HG02884 (cell line): Measurements from ENCODE around the gene ERG.

ENCODE experiments used
- ATAC-seq: cut with Tn5 transposase; IDR thresholded peaks from one replicate; pipeline ENCODE4 v1.9.1; 2021; ENCODE audit warnings: mild to moderate bottlenecking, moderate library complexity; ENCODE audit not compliant: unreplicated experiment

Gene ERG

GRCh38 chr21:38361324-38361723 lies 137.0 kb downstream of the ERG start:
- no peak for ATAC-seq

- ATAC-seq, result no peak
Measured at GRCh38 chr21:38359835-38360234, 138.4 kb downstream of the ERG start.

GRCh38 chr21:38359090-38359489 lies 139.2 kb downstream of the ERG start:
- ATAC-seq, result no peak

- no peak for ATAC-seq
Measured at GRCh38 chr21:38358666-38359065, 139.6 kb downstream of the ERG start.

GRCh38 chr21:38358098-38358497 lies 140.2 kb downstream of the ERG start:
- no peak for ATAC-seq

GRCh38 chr21:38356883-38357625 lies 141.2 kb downstream of the ERG start:
- no peak for ATAC-seq

- ATAC-seq, result no peak
Measured at GRCh38 chr21:38355992-38356781, 142.1 kb downstream of the ERG start.

- ATAC-seq, result no peak
Measured at GRCh38 chr21:38355353-38355752, 142.9 kb downstream of the ERG start.

GRCh38 chr21:38354746-38355145 lies 143.5 kb downstream of the ERG start:
- no peak for ATAC-seq

- ATAC-seq, result no peak
Measured at GRCh38 chr21:38354231-38354630, 144.0 kb downstream of the ERG start.

GRCh38 chr21:38352536-38353219 lies 145.6 kb downstream of the ERG start:
- no peak for ATAC-seq

GRCh38 chr21:38351961-38352521 lies 146.2 kb downstream of the ERG start:
- no peak for ATAC-seq

GRCh38 chr21:38351176-38351959 lies 146.9 kb downstream of the ERG start:
- no peak for ATAC-seq

- ATAC-seq, result no peak
Measured at GRCh38 chr21:38350684-38351083, 147.6 kb downstream of the ERG start.

GRCh38 chr21:38349977-38350376 lies 148.3 kb downstream of the ERG start:
- ATAC-seq, result no peak

GRCh38 chr21:38349111-38349746 lies 149.0 kb downstream of the ERG start:
- no peak for ATAC-seq

GRCh38 chr21:38346286-38346685 lies 152.0 kb downstream of the ERG start:
- no peak for ATAC-seq

GRCh38 chr21:38343691-38344090 lies 154.6 kb downstream of the ERG start:
- no peak for ATAC-seq

GRCh38 chr21:38342739-38343138 lies 155.5 kb downstream of the ERG start:
- no peak for ATAC-seq

- no peak for ATAC-seq
Measured at GRCh38 chr21:38341546-38342012, 156.7 kb downstream of the ERG start.
